HK-2 (cell line): ENCODE data around the gene TMEM164.
"Not testable (repeated sequence)": the region's sequence is repeated elsewhere in the genome, so short reads cannot be mapped to it uniquely, and the experiment has no call there.

Experiments
- DNase-seq: peaks from one replicate; pipeline ENCODE4 v3.0.0-alpha.2; 2018; ENCODE audit not compliant: unreplicated experiment

Gene TMEM164

DNA sequence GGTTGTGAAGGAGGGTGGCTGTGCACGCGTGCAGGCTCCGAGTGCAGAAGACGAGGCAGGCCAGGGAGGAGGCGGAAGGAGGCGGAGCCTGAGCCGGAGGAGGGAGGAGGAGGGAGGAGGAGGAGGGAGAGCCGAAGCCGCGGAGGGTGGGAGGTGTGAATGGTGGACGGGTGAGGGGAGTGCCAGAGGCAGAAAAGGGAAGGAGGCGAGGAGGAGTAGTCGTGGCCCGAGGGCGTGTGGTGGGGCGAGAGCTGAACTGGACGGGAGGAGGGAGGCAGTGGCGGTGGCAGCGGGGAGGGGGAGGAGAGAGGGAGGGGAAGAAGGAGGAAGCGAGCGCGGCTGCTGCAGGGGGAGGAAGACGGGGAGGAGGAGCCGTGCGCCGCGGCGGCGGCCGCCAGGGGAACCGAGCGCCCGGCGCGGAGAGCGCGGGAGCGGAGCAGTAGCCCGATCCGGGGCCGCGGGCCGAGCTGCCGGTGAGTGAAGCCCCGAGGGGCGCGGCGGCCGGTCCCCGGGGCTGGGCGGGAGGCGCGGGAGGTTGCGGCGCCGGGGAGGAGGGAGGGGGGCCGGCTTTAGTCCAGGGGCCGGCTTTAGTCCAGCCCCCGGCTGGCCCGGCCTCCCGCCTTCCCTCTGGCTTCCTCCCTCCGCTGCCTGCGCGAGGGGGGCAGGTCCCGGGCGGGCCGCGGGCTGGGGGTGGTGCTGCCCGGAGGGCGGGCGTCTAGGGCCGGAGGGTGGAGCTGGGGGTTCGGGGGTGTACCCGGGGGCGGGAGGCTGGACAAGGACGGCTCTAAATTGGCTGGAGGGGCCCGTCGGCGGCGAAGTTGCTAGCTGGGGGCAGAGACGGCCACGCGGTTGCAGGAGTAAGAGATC is at the start of gene TMEM164:
TSS of gene TMEM164 (plus strand) at position 815 of the 867 bp plus-strand sequence. CDS start 661 bp downstream, outside the sequence.
- DNase-seq, result peak; percentile 83

DNA sequence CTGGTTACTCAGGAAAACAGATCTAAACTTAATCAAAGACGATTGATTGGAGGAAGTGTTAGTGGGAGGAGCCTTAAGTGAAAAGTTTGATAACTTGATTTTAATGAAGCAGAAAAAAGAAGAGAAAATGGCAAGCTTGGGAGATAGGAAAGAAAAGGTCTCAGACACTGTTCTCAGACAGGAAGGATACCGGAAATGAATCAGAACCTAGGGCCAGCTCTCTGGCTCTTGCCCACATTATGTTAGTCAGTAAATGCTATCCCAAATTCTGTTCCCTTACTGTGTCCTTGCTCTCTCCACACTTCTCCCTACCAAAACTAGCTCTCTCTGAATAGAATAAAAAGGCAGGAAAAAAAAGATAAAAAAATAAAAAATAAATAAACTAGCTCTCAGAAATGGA is 48.6 kb upstream of the TMEM164 start:
- no peak for DNase-seq

GRCh38 chrX:109954955-109955354 is 48.0 kb upstream of the TMEM164 start:
- no peak for DNase-seq

- no peak for DNase-seq
Observed at GRCh38 chrX:109958266-109958665, 44.6 kb upstream of the TMEM164 start.

DNA sequence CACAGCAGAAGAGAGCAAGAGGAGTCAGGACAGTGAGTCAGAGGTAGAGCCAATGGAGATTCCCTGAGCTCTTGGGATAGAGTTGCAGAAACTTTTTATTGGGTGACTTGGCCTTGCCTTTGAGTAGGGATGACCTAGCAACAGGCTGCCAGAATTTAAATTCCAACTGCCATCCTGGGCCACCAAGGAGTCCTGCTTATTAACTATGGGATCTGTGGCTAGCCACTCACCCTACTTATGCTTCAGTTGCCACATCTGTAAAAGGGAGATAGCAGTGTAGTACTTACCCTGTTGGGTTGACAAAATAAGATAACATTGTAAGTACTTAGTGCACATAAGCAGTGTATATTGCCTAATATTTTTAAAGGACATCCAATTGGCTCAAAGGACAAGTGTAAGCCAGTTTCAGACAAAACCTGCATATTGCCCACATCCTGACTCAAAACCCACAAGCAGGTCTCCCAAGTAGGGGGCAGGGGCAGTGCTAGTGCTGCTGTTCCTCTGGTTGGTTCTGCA is 43.5 kb upstream of the TMEM164 start:
- DNase-seq, result no peak

DNA sequence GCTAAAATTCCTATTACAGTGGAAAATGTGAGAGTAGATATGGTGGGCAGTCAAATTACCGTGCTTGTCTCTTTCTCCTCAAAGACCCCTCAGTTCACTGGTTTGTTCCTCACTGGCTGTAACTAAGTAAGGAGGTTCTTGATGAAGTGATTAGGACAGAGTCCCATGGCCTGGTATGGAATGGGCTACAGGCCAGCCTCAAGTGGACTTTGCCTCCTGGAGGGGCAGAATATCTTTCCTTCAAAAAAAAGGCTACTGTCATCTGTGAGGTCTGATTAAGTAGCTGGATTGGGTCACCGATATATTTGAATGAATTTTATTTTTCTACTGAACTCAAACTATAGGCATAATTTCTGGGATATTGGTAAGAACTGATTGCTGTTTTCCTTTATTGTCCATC is 38.5 kb upstream of the TMEM164 start:
- DNase-seq, result no peak

DNA sequence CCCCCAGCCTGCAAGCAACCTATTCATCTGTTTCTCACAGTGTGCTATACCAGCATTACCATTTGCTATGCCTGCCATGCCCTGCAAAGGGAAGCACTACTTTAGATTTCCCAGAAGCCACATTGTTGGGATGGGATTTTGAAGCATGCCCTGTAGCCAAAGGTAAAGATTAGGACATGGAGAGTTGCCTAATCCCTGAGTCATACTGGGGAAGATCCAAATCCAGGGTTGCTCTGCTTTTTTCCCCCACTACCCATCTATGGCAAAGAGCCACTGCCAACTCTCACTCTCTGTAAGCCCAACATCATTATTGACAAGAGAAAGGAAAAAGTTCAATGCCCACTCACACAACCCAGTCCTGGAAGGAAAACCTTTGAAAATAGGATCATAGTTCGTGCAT is 36.7 kb upstream of the TMEM164 start:
- no peak for DNase-seq

DNA sequence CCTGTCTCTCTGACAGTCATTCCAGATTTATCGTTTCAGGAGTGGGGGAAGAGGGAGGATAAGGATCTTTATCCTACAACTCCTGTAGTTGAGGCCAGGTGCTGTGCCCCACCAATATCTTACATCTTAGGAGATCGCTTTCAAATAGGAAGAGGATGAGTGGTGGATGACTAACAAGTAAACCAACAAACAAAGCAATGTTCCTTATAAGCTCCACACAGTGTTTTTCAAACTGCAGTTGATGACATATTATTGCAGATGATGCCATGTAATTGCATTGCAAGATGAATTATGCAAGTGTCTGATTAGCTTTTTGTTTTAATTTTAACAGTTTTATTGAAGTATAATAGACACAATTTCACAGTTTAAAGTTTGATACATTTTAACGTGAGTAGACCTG is 35.8 kb upstream of the TMEM164 start:
- DNase-seq, result no peak

DNA sequence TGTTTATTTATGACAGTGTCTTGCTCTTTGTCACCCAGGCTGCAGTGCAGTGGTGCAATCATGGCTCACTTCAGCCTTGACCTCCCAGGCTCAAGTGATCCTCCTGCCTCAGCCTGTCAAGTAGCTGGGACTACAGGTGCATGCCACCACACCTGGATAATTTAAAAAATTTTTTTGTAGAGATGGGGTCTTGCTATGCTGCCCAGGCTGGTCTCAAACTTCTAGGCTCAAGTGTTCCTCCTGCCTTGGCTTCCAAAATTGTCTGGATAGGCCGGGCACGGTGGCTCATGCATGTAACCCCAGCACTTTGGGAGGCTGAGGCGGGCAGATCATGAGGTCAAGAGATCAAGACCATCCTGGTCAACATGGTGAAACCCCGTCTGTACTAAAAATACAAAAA is 32.1 kb upstream of the TMEM164 start:
- DNase-seq, result not testable (repeated sequence)

DNA sequence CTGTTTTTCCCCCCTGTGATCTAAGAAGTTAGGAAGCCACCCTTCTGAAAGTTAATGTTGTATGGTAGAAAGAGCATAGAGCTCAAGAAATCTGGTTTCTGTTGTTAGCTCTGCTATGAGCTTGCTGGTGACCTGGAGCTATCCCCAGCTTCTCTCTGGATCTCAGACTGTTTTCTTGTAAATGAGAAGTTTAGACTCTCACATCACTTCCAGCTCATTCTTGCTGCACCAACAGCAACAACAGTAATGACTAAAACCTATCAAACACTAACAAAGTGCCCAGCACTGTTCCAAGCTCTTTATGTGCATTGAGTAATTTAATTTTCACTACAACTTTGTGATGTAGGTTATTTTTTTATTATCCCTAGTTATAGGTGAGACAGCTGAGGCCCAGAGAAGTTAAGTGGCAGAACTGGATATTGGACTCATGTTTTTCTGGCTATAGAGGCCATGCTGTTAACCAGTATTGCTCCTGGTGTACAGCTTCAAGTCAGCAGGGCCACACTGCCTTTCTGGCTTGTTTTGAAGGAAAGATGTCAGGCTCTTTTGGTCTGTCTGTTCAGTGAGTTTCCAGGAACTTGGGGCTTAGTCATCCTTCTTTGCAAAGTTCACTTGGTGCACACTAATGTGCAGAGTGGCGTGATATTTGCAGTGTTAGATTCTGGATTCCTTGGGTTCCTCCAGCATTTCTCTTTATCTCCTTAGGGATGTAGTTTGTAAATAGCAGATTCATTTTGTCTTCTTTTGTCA is 27.8 kb upstream of the TMEM164 start:
- DNase-seq, result no peak

GRCh38 chrX:109985210-109985609 is 17.7 kb upstream of the TMEM164 start:
- DNase-seq, result not testable (repeated sequence)

DNA sequence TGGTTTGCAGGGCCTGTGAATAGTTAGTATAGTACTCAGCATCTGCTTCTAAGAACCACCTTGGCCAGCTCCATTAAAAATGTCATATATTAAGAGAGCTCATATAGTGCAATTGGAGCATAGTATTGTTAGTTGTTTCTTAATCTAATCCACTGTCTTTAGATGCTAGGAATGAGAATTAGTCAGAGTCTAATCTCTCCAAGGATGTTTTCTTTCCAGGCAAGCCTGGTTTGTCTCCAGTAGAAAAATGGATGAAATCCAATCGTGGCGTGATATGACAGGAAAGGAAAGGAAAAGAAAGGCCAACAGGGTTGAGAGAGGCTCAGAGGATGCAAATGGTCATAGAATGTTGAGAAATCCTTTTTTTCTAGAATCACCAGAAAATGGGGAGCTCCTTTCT is 15.0 kb upstream of the TMEM164 start:
- DNase-seq, result no peak

DNA sequence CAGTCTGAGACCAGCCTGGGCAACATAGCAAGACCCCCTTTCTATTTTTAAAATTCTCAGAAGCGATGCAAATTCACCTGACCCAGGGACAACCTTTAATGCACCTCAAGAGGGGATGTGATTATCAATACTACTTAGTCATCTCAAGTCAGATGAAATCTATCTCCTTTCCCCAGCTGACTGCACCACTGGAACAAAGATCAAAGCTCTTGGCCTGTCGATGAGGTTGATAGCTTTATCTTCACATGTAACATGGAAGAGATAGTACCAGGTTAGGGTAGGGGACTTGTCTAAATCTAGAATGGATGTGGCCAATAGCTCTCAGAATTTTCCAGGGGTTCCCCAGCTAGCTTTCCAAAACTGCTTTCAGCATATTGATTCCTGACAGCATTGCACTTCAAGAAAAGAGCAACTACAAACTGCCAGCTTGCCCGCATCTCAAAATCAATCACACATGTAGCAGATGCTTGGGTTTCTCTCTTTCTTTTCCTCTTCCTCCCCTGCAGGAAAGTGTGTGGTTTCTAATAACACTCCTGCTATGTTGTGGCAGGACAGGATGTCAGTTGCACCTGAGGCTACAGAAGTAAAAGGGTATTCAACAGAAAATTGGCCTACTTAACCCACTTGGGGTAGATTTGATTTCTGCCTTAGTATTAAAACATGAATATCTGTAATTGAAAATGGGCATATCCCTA is 12.2 kb upstream of the TMEM164 start:
- DNase-seq, result no peak

GRCh38 chrX:109992203-109992602 is 10.7 kb upstream of the TMEM164 start:
- no peak for DNase-seq

DNA sequence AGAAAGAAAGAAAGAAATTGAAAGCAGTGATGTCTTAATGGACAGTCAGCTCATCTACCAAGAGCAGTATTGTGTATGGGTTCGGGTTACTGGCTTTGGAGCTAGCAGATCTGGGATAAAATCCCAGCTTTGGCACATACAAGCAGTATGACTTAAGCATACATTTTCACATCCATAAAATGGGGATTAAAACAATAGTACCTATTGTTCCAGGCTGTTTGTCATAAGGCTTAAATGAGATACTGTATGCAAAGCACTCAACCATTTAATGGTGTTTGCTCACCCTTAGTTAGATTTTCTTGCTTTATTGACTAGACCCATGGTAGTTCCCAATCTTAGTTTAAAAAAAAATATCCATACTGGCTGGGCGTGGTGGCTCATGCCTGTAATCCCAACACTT is 7.8 kb upstream of the TMEM164 start:
- no peak for DNase-seq

DNA sequence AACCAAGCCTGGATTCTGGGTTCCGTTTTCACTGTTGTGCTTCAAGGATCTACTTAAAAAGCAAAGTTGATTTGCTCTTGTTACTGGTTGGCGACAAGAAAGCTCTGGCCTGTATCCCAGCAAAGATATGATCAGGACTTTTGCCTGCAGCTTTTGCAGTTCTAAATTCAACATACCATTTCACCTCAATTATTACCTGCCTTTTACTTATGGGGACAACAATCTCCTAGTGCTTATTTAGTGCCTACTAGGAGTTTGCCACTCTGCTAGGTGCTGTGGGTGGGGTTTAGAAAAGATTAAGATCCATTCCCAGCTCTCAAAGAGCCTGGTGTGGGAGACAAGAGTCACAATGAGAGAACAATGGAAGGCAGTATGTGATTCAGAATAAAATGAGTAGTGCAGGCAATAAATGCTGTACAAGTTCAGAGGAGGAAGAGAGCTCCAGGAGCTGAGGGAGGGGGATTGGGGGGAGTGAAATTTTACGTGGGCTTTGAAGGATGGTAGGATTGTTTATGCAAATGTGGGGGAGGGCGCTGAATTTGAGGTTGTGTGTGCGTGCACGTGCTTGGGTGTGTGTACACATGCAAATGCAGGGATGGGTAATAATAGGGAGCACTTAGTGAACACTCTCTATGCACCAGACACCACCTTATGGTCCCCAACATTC is 5.0 kb upstream of the TMEM164 start:
- no peak for DNase-seq

- DNase-seq, result no peak
Observed at GRCh38 chrX:110000000-110000399, 2.9 kb upstream of the TMEM164 start.

- DNase-seq, result no peak
Observed at GRCh38 chrX:110000847-110001713, 1.8 kb upstream of the TMEM164 start.

- DNase-seq, result no peak
Observed at GRCh38 chrX:110001740-110002299, 1.1 kb upstream of the TMEM164 start.
